OCI-LY7 (cell line): ENCODE measurements around the gene GALNT2. TPM values are rescaled to one million over a fixed set of nuclear protein-coding genes. Genes with fewer than 3 reads are reported as not detected.

Experiments used
- BruUV-seq: library from RNA; stranded (reverse); fragments of 400-500 nt; replicated peaks from 2 replicates; lab custom pipeline; 2021; lab: Mats Ljungman, UMichigan
- CTCF ChIA-PET: fragments of 300-600 bp; sonication (Branson Sonifier 250); formaldehyde crosslinking; loops from one replicate; lab custom pipeline; 2022; ENCODE audit warnings: antibody characterized with exemption; ENCODE audit not compliant: unreplicated experiment; lab: Charles Lee
- POLR2A ChIA-PET: fragments of 300-600 bp; sonication (Branson Sonifier 250); formaldehyde crosslinking; loops from one replicate; lab custom pipeline; 2022; ENCODE audit warnings: antibody characterized with exemption; lab: Charles Lee
- DNase-seq: peaks from one replicate; pipeline ENCODE4 v3.0.0-alpha.2; 2015; ENCODE audit warnings: low spot score
- H2AFZ ChIP-seq: fragments of 200-600 bp; sonication (generic), shearing (Covaris generic); 2 replicates; pipeline ENCODE4 v1.6.1; 2014; ENCODE audit warnings: mild to moderate bottlenecking, antibody characterized with exemption, low read length, moderate library complexity
- H3K27ac ChIP-seq: fragments of 200-600 bp; sonication (generic); 2 replicates; pipeline ENCODE4 v1.5.1; 2014; ENCODE audit warnings: mixed run types, low read depth, mild to moderate bottlenecking, moderate library complexity, low read length, inconsistent platforms; ENCODE audit not compliant: poor library complexity, severe bottlenecking
- H3K36me3 ChIP-seq: fragments of 200-600 bp; sonication (generic); 2 replicates; pipeline ENCODE4 v1.6.1; 2014; ENCODE audit warnings: mild to moderate bottlenecking, antibody characterized with exemption, low read length, moderate library complexity, mixed read lengths; ENCODE audit not compliant: insufficient read depth
- H3K4me1 ChIP-seq: fragments of 200-600 bp; sonication (generic); 2 replicates; pipeline ENCODE4 v1.5.1; 2014; ENCODE audit warnings: mild to moderate bottlenecking, low read length; ENCODE audit not compliant: insufficient read depth, poor library complexity, severe bottlenecking
- H3K4me2 ChIP-seq: fragments of 200-600 bp; sonication (generic); 2 replicates; pipeline ENCODE4 v1.6.1; 2014; ENCODE audit warnings: mild to moderate bottlenecking, low read length
- H3K4me3 ChIP-seq: fragments of 200-600 bp; sonication (generic); 2 replicates; pipeline ENCODE4 v1.5.1; 2014; ENCODE audit warnings: mild to moderate bottlenecking, low read depth, low read length; ENCODE audit not compliant: poor library complexity, severe bottlenecking
- H3K79me2 ChIP-seq: fragments of 200-600 bp; sonication (generic); 2 replicates; pipeline ENCODE4 v1.6.1; 2016; ENCODE audit warnings: low read depth, mild to moderate bottlenecking, low read length, moderate library complexity, mixed read lengths; ENCODE audit not compliant: insufficient read depth
- H3K9me2 ChIP-seq: fragments of 200-600 bp; sonication (generic); 2 replicates; pipeline ENCODE4 v1.6.1; 2016; ENCODE audit warnings: mild to moderate bottlenecking, low read length, mixed read lengths; ENCODE audit not compliant: insufficient read depth
- H3K9me3 ChIP-seq: fragments of 200-600 bp; sonication (generic); 2 replicates; pipeline ENCODE4 v1.6.1; 2014; ENCODE audit warnings: mild to moderate bottlenecking, mixed run types, low read length, mixed read lengths
- H4K20me1 ChIP-seq: fragments of 200-600 bp; sonication (generic); 2 replicates; pipeline ENCODE4 v1.6.1; 2014; ENCODE audit warnings: mild to moderate bottlenecking, antibody characterized with exemption, low read length, moderate library complexity, mixed read lengths; ENCODE audit not compliant: insufficient read depth
- EZH2phosphoT487 ChIP-seq: fragments of 200-600 bp; sonication (generic); IDR thresholded peaks from 2 replicates; pipeline ENCODE4 v1.6.1; 2018; ENCODE audit warnings: low read depth, borderline replicate concordance, mild to moderate bottlenecking, mixed run types, antibody characterized with exemption, low read length, moderate library complexity, mixed read lengths
- intact Hi-C: fragments of 100-400 bp; cut with micrococcal nuclease; formaldehyde crosslinking; loops from one replicate; pipeline ENCODE4 v1.10.0; 2022; ENCODE audit not compliant: unreplicated experiment
- total RNA-seq, 2 experiments: library from RNA; depleted of rRNA in 1 of 2; stranded (reverse); fragments of >200 nt in 1 of 2; shearing (Covaris generic) in 1 of 2; gene quantifications; 2 replicates each; pipeline ENCODE4 v1.2.3, GENCODE V29; 2014 to 2022
- TF ChIP-seq, protein P1 (sequence below): fragments of 200-600 bp; sonication (generic); conservative IDR thresholded peaks from 2 replicates; pipeline ENCODE4 v1.5.1; 2014; ENCODE audit warnings: mild to moderate bottlenecking, antibody characterized with exemption, low read length, moderate library complexity, mixed read lengths

The GALNT2 gene
- total RNA-seq, 2 experiments from 2014 or later: 29.9 to 67.3 TPM

DNA sequence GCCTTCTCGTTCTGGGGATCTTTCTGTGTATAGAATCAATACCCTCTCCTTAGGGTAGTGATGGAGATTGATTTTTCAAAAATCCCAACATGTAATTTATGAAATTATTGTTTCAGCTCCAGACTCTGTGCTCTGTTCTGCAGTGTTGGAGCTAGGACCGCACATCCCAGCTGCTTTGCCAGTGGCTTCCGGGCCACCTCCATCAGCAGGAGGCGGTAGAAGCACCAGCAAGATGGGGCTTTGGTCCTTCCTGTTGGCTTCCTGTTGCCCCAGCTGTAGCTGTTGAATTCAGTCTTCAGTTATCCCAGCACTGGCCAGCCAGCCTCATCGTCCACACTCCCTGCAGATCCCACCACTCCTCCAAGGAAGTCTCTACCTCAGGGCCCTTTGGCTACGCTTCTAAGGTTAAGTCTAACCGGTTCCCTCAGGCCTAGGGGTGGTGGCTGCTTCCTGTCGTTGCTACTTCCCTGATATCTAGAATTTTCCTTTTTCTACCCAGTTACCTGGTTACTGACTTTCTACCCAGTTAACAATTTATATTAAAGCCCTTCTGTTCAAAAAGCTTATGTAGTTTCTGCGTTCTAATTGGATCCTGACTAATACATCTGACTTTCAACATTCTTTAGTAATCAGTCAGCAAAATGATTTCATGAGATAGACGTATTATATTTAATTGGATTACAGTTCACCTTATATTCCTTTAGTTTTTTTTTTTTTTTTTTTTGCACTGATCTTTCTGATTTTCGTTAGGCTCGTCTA is 24.6 kb downstream of the GALNT2 start:
- Histone ChIP-seq H3K36me3 (peaks cover 15% of the 10 kb centered on the region), H2AFZ (no peak overlapping the region), H4K20me1 (peaks cover 6% of the 10 kb centered on the region; the same call in 1 of the 2 replicates), H3K4me3 (no peak overlapping the region), H3K27ac (no peak overlapping the region), H3K79me2 (peaks cover 16% of the 10 kb centered on the region; the same call in 1 of the 2 replicates), H3K4me1 (no peaks in the 10 kb centered on the region), H3K9me3 (no peaks in the 10 kb centered on the region), H3K9me2 (no peaks in the 10 kb centered on the region), H3K4me2 (no peak overlapping the region)
- intact Hi-C loops: no loop called here
- ChIA-PET POLR2A (interaction anchor here (0.6 to 1.4 kb wide), 6 partner anchors 10 to 429 kb away, joined by 3 to 5 read pairs (median 3); no protein-coding TSS in a partner anchor), CTCF (interaction anchor here (0.5 kb wide), 1 partner anchor 18 kb away, joined by 3 read pairs; no protein-coding TSS in a partner anchor)
- no TSS peak for BruUV-seq
- TF ChIP-seq, protein P1, sequence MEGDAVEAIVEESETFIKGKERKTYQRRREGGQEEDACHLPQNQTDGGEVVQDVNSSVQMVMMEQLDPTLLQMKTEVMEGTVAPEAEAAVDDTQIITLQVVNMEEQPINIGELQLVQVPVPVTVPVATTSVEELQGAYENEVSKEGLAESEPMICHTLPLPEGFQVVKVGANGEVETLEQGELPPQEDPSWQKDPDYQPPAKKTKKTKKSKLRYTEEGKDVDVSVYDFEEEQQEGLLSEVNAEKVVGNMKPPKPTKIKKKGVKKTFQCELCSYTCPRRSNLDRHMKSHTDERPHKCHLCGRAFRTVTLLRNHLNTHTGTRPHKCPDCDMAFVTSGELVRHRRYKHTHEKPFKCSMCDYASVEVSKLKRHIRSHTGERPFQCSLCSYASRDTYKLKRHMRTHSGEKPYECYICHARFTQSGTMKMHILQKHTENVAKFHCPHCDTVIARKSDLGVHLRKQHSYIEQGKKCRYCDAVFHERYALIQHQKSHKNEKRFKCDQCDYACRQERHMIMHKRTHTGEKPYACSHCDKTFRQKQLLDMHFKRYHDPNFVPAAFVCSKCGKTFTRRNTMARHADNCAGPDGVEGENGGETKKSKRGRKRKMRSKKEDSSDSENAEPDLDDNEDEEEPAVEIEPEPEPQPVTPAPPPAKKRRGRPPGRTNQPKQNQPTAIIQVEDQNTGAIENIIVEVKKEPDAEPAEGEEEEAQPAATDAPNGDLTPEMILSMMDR: 0 out of 2 replicates have a peak, but pooled peaks have one; percentile 12
- no peak for TF ChIP-seq EZH2phosphoT487
- DNase-seq: no peak

DNA sequence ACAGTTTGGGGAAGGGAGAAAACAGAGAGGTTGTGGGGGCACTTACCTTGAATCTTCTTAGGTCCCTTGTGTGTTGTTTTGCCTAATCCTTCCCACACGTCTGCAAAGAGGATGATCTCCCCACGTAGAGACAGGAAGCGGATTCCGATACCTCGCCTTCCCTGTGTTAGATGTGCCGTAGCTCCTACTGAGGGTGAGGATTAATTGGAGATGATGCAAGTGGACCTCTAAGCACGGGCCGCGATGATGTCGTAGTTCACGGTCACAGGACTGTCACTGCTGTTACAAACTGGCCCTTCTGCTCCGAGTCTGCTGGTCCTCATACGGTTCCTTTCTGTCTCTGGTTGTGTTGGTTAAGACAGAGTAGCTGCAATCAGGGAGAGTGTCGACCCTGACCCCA is 27.7 kb downstream of the GALNT2 start:
- no TSS peak for BruUV-seq
- H3K4me2 ChIP-seq: no peak overlapping the region
- H2AFZ ChIP-seq: no peak overlapping the region
- H3K4me1 ChIP-seq: no peaks in the 10 kb centered on the region
- H3K9me3 ChIP-seq: no peaks in the 10 kb centered on the region
- no peak overlapping the region for H3K27ac ChIP-seq
- TF ChIP-seq, protein P1: no peak
- no peak for TF ChIP-seq EZH2phosphoT487
- CTCF ChIA-PET: no interaction called here
- no peaks in the 10 kb centered on the region for H3K9me2 ChIP-seq
- POLR2A ChIA-PET: no interaction called here
- H3K4me3 ChIP-seq: no peak overlapping the region
- intact Hi-C loops: no loop called here
- H3K79me2 ChIP-seq: 0 out of 2 replicates have a peak, but pooled peaks cover 5% of the 10 kb centered on the region
- H3K36me3 ChIP-seq: peaks cover 12% of the 10 kb centered on the region; the same call in 1 of the 2 replicates
- peaks cover 4% of the 10 kb centered on the region; the same call in 1 of the 2 replicates for H4K20me1 ChIP-seq
- DNase-seq: no peak

DNA sequence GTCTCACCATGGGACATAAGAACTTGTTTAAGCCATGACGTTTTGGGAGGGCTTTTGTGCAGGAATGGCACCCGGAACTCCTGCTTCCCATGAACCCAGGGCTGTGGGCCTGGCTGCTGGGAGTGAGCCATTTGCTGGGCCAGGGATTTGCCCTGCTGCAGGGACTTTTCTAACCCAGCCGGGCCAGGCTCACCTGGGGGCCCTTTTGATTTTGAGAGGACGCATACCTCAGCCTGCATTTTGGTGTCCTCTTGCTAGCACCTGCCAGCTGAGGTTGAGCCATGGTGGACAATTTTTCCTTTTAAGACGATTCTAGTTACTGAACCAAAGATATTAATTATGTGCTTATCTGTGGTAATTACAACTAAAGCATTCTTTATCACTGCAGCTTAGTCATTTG is 28.9 kb downstream of the GALNT2 start:
- H3K27ac ChIP-seq: no peak overlapping the region
- H3K79me2 ChIP-seq: 0 out of 2 replicates have a peak, but pooled peaks cover 5% of the 10 kb centered on the region
- no peaks in the 10 kb centered on the region for H3K4me1 ChIP-seq
- H3K36me3 ChIP-seq: peaks cover 6% of the 10 kb centered on the region; the same call in 1 of the 2 replicates
- intact Hi-C loops: no loop called here
- no peak overlapping the region for H3K4me2 ChIP-seq
- no peak overlapping the region for H2AFZ ChIP-seq
- no peaks in the 10 kb centered on the region for H3K9me3 ChIP-seq
- DNase-seq: no peak
- H3K4me3 ChIP-seq: no peak overlapping the region
- CTCF ChIA-PET: no interaction called here
- no peak for TF ChIP-seq EZH2phosphoT487
- TF ChIP-seq, protein P1: no peak
- POLR2A ChIA-PET: no interaction called here
- H4K20me1 ChIP-seq: peaks cover 4% of the 10 kb centered on the region; the same call in 1 of the 2 replicates
- BruUV-seq: no TSS peak
- H3K9me2 ChIP-seq: no peaks in the 10 kb centered on the region
